LoVo (cell line): Measurements from ENCODE around the gene CACNA1E.

ENCODE experiments used
- DNase-seq: peaks from one replicate; pipeline ENCODE4 v3.0.0-alpha.2; 2016; ENCODE audit warnings: low spot score

Gene CACNA1E

DNA sequence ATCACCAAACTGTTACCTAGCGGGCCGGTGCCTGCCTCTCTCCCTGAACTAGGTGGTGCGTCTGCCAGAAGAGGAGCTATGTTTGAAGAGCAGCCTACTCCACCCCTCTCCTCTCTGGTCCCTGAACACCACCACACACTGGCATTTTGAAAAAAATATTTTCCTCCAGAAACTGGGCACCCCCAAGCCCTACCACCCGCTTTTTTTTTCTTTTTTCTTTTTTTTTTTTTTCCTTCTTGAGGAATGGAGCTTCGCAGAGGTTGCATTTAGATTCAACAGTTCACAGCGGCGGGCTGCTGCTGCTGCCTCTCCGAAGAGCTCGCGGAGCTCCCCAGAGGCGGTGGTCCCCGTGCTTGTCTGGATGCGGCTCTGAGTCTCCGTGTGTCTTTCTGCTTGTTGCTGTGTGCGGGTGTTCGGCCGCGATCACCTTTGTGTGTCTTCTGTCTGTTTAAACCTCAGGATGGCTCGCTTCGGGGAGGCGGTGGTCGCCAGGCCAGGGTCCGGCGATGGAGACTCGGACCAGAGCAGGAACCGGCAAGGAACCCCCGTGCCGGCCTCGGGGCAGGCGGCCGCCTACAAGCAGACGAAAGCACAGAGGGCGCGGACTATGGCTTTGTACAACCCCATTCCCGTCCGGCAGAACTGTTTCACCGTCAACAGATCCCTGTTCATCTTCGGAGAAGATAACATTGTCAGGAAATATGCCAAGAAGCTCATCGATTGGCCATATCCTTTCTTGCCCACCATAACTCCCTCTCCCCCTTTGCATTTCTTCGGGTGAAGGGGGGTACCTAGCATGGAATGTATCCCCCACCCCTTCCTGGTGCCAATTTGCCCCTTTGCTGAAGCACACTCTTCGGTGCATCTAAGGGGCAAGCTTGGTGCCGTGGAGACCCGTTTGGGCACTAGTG is at the start of gene CACNA1E:
TSS of gene CACNA1E (plus strand) at position 233 of the 911 bp plus-strand sequence. CDS start at position 461, 228 bp downstream.
- DNase-seq, result no peak

DNA sequence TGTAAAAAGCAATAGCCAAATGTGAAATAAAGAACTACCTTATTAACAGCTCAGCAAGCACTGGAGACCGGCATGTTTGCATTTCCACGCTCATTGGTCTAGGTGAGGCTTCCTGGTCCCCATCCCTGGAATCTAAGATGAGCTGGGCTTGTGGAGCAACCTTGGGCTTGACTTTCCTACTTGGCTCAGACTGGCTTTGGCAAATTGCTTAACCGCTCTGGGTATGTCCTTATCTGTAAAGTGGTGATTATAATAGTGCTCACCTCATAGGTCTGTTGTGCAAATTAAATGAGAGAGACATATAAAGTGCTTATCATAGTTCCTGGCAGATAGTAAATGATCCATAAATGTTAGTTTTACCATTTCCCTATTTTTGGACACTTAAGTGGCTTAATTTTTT is 49.4 kb upstream of the CACNA1E start:
- DNase-seq, result no peak

DNA sequence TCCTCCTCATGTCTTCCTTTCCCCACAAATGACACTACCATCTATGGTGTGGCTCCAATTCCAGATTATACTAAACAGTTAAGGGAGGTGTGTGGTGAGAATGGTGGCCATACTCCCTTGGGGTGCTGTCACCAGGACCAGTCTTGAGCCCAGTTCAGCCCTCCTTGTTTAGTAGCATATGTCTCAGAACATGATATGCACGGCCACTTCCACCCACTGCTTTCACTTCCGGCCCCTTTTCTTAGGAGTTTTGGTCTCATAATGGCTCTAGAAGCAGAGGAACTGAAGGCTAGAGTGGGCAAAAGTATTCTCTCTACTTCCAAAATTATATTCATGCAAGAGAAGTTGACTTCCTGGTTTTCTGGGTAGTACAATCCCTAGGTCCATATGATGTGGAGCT is 45.3 kb upstream of the CACNA1E start:
- no peak for DNase-seq

DNA sequence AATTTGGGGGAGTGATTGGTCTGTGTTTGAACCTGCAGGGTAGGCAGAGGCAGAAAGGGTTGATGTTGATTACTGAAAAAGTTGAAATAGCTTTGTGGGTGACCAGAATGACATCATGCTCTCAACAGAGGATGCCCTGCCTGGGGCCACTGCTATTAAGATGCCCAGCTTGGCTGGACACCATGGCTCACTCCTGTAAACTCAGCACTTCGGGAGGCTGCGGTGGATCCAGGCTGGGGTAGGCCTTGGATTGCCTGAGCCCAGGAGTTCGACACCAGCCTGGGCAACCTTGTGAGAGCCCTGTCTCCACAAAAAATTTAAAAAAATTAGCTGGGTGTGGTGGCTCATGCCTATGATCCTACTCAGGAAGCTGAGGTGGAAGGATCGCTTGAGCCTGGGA is 42.8 kb upstream of the CACNA1E start:
- no peak for DNase-seq

DNA sequence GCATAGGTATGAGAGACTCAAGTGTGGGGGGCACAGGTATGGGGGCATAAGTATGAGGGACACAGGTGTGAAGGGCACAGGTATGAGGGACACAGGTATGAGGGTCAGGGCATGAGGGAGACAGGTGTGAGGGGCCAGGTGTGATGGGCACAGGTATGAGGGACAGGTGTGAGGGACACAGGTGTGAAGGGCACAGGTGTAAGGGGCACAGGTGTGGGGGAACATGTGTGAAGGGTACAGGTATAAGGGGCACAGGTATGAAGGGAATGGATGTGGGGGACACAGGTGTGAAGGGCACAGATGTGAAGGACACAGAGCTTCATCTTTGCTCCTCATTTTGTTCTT is 41.2 kb upstream of the CACNA1E start:
- DNase-seq, result no peak

DNA sequence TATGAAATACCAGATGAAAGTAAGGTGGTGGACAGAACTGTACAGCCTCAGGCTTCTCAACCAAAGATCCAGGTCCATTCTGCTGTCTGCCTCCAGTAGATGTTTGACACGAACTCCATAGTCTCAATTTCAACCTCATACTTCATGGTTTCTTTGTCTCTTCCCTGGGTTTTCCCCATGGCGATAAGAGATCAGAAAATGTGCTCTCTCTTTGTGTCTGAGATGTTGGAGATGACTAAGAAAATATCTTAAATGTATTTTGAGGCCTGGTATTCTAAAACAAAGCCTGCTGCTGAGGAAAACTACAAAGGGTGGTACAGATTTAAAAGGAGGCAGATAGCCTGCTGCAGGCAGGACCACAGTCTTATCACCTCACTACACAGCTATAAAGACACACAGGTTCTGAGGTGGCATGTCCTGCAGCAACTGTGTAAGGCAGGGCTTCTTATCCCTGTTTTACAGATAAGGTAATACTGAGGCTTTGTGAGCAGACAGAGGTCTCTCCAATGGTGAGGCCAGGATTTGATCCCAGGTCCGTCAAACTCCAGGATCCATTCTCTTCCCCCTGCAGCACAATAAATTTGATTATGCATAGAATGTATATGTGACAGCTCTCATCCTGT is 40.0 kb upstream of the CACNA1E start:
- DNase-seq, result no peak

DNA sequence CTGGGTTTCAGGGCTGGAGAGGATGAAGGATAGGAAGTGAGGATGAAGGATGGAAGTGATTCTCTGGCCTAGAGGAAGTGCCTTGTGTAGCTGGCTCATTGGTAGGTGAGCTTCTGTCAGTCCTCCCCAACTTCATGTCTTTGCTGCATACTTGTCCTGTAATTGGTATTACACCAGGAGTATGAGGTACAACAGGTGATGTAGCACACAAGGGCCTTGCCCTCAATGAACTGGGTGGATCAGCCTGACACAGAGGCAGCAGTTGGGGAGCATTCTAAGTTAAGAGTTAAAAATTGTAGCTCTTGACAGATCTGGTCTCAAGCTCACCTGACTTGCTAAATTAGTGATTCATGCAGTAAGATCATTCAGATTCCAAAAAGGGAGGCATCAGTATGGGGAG is 37.9 kb upstream of the CACNA1E start:
- no peak for DNase-seq

DNA sequence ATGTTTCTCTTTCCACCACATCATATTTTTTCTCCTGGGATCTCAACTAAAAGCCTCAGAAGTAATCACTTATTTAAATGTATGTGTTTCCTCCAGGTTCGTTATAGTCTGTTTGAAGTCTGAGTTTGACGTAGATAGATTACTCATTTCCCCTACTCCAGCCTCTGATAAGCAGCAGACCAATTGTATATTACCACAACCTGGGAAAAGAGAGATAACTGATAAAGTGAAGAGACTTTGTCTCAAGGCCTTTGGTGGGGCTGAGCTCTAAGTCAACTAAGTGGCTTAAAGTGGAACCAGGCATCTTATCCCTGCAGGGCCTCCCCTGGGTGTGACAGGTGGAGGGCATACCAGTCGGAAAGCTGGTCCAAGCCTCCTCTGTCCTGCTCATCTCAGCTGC is 34.9 kb upstream of the CACNA1E start:
- no peak for DNase-seq

DNA sequence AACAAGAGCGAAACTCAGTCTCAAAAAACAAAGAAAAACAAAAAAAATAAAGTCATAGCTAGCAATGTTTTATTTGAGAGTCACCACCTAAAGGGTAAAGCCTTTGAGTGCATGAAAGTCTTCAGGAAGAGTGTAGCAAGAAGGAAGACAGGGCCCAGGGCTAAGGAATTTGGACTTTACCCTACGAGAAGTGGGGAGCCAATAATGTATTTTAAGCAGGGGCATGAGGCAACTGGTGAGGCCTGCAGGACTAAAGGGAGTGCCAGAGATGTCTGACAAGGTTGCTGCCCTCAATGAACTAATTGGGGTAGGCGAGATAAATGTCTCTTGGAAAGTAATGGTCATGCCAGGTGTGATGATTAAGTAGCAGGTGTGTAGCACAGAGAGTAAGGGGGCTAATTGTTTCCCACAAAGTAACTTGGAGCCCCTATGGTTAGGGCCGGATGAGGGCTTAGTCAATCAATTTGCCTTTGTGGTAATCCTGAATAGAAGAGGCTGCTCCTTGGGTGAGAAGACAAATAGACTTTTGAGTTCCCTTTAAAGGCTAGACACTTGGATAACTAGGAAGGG is 31.6 kb upstream of the CACNA1E start:
- peak; percentile 53 for DNase-seq

DNA sequence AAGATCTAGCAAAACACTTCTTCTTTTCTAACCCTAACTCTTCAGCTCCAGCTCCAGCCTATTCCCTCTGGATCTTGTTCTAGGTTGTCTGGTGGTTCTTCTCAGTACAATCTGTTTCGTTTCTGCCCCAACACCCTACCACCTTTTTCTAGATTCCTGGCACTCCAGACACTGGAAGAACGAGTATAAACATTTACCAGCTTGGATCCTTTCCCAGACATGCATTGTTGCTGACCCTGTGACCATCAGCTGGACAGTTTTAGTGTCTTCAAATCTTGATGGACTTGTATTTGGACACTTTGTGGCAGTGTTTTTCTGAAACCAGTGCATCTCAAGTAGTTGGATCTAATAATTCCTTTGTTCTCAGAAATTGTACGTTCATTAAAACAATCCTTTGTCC is 30.6 kb upstream of the CACNA1E start:
- no peak for DNase-seq

DNA sequence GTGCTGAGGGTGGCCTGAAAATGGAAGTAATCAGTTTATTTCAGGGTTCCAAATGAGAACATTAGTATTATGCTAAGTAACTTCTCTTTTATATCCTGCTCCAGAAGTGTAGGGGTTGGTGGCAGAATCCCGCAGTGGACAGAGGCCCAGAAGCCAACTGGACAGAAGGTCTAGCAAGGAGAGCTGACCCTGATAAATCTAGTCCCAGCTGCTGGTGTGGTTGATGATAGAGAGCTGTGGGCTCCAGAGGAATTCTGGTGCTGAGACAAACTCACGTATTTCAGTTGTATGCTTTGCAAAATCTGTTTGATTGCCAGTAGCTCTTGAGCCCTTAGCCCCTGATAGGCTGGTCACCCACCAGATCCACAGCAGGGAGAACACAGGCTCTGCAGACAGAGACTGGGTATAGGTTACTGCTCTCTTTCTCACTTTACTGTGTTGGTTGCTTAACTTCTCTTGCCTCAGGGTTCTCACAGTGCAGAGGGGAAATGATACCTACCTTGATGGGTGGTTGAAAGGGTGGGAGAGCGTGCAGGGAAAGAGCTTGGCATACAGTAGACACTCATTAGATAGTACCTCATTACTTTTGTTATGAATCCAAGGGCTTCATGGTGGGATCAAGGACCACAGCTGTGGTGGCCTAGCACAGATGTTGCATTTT is 29.6 kb upstream of the CACNA1E start:
- DNase-seq, result no peak

DNA sequence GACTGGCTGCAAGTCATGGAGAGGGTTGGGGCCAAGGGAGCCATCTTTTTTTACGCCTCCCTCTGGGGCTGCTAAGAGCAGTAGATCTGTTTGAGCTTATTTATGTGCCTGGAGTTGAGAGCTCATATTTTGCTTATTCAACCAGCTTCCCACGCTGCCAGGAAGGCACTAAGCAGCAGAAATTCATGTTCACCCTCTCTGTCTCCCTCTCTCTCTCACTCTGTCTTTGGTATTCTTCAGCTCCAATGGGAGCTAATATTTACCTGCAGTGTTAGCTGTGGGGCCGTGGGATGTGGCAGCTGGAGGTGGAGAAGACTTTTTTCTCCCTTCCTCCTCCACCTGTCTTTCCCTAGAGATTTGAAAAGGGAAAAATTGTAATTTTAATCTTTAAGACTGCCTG is 26.8 kb upstream of the CACNA1E start:
- no peak for DNase-seq

DNA sequence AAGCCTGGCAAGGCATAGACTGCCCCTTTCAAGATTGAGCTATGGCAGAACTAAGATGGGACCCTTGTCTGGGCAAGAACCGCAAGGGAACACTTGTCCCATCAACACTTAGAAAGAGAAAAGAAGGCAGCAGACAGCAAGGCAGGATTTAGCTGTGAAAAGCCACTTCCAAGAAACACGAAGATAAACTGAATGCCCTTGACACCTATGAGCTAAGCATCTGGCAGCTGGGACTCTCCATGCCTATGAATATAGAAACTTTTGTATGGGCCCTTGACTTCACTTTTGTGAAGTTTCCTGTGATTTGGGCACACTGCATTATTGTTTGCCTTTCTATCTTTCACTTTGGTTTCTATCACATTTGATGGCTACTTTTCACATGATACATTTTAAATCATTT is 24.9 kb upstream of the CACNA1E start:
- no peak for DNase-seq

DNA sequence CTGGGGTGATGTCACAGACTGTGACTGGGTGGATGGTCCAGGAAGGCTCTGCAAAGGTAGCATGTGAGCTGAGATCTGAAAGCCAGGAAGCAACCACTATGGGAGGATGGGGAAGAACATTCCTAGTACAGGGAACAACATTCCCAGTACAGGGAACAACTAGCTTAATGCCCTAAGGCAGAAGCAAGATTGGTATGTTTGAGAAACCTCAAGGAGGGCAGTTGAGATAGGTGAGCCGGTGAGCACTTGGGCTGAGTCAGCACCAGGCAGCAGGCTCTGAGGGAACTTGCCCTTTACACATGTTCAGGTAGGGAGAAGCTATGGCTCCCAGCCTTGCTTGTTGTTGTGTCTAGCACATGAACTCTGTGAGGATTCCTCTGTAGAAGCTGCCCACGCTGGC is 24.2 kb upstream of the CACNA1E start:
- DNase-seq, result no peak

DNA sequence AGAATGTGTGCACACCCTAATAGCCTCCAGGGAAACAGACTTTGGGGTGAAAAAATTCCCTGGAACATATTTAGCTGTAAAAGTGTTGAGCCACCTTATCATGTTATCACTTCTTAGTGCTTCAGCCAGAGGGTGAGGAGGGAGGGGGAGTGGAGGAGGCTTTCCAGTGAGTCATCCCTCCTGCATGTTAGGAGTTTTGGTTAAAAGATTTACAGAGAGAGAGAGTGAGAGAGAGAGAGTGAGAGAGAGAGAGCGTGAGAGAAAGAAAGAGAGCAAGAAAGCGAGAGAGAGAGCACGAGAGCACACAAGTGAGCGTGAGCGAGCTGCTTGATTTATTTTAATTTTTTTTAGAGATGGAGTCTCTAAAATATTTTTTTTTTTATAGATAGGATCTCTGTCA is 13.5 kb upstream of the CACNA1E start:
- peak; percentile 28 for DNase-seq

DNA sequence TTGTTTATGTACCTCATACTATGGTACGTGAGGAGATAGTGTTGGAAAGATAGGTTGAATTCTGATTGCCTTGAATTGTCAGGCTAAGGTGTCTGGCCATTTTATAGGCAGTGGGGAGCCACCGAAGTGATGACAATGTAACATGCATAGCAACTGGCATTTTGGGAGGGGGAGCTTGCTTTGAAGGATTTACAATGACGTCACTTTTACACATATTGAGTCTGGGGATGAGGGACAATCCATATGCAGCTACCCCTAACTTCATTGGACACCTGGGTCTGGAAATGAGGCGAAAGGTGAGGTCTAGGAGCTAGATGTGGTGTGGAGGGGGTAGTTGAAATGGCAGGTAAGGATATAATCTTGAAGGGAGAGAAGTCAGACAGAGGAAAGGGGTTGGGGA is 7.7 kb upstream of the CACNA1E start:
- no peak for DNase-seq

DNA sequence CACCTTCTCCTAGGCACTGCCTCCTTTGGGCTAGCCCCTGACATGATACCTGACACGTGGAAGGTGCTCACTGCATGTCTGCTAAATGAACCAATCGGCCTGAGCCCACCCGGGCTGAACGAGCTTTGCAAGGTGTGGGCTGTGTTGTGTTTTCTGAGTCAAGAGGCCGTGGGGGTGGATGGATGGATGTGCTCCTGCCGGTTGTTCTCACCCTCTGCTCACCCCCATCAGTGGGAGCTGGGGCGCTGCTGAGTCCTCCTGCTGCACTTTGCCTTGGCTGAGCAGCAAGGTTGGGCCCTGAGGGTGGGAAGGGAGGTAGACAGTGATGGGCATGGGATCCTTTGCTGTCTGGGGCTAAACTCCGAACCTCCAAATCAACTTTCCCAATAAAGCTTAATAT is 6.7 kb upstream of the CACNA1E start:
- DNase-seq, result no peak

DNA sequence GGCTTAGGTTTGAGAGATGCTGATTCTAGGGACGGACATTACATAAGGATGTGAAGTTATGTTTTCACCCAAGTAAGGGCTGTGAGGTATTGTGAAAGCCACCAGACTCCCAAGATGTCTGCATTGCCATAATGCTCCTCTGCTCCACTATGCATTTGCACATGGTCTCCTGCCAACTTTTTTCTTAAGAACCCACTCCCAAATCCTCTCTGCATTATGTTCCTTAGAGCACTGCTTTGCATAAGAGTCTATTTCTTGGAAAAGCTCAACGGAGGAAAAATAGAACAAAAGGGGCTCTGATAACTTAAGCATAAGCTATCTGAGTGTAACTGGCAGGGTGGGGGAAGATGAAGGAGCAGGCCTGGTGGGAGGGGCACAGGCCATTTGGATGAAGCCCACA is 5.0 kb upstream of the CACNA1E start:
- DNase-seq, result no peak

DNA sequence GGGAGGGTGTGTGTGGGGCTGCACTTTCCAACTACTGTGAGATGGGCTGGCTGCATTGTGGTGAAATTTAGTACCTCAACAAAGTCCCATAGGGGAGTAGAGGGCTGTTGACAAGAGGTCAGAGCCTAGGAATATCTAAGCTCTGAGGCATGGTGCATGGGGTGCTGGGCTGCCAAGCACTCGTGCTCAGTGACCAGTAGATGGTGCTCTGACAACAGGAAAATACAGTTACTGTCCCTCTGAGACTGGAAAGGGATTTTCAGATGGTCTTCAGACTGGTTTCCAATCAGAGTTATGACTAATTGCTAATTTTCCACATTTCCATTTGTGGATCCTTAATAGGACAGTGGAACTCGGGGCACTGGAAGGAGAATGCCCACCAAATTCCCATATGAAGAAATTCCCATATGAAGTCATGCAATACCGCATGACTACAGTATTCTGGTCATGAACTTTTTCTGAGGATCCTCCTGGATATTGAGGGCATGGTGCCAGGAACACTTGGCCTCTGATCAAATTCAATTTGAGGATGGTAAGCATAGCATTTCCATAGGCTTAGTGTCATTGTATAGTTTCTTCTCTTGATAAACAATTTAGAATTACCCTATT is 4.1 kb upstream of the CACNA1E start:
- peak; percentile 57 for DNase-seq

DNA sequence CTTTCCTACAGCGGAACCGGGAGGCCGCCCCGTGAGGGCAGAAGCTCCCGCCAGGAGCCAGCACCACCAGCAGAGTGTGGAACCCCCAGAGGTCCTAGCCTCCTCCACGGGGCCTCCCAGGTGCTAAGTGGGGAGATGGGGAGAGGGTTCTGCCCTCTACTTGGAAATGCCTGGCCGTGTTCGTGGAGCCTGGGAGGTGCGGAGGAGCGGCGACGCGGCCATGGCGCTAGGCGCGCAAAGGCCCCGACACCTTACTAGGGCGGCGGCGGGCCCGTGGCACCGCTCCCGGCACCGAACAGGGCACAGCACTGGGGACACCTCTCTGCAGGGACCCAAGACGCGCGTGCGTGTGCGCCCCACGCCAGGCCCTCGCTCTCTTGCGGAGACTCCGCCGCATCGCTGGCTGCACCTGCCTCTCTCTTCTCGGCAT is 1.3 kb upstream of the CACNA1E start:
- DNase-seq, result no peak

DNA sequence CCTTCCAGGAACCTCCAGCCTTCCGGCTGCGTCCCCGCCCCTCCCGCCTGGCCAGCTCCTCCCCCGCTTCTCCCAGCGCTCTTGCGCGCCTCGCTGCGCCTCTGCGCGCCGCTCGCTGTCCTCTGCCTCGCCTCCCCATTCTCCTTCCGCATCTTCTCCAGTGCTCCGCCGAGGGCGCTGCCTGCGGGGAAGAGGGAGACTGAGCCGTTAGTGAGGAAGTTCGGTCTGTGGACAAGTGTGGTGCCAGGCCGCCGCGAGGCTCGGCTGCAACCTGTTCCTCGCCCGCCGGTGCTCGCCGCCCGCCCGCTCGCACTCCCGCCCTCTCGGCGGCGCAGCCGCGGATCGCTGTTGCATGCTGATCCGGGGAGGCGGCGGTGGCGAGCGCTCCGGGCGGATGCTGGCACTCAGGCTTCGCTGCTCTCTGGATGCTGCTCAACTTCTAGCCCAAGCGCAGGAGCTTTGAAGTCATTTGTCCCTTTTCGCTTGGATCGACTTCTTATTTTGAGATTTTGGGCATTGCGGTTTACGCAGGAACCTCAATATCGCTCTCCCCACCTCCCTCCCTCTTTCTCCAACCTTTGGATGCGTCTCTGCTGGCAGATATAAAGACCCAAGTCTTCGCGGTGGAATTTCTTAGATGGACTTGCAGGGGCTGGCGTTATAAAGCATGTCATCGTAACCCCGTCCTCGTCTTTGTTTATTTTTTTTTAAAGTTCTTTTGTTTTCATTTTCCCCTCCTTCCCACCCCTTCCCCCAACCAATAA is 614 bp upstream of the CACNA1E start:
- no peak for DNase-seq

DNA sequence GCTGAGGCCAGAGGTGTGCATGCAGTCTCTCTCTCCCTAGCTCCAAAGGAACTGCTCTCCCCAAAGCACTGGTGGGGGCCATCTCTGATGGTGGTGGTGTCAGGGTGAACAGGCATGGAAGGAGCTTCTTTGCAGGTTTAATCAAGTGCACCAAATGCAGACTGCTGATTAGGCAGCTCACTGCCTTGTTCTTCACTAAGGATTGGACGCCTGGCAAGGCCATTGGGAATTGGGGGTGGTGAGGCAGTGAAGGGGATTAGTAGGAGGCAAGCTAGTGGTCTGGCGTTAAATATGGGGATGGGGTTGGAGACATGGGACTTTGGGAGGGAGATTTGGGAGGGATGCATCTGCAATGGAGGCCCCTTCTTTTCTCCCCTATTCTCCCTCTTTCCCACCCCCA is 1.5 kb downstream of the CACNA1E start:
- no peak for DNase-seq
